H1 (cell line): ENCODE measurements around the gene ARID1B. TPM values are rescaled to one million over a fixed set of nuclear protein-coding genes. Genes with fewer than 3 reads are reported as not detected.

ENCODE experiments used
- CTCF ChIA-PET: fragments of 300-600 bp; sonication (Branson Sonifier 250); formaldehyde crosslinking; loops from one replicate; lab custom pipeline; 2021; ENCODE audit not compliant: partially characterized antibody; lab: Charles Lee
- POLR2A ChIA-PET: fragments of 300-600 bp; sonication (Branson Sonifier 250); formaldehyde crosslinking; loops from one replicate; lab custom pipeline; 2021; ENCODE audit warnings: inconsistent platforms; ENCODE audit not compliant: partially characterized antibody; lab: Charles Lee
- DNase-seq, 2 experiments: peaks; one replicate each; pipeline versions ENCODE4 v3.0.0 to v3.0.0-alpha.2; 2010 to 2022; ENCODE audit warnings: low spot score in 2 of 2, low read depth in 1 of 2, mixed read lengths in 1 of 2
- FAIRE-seq: peaks from 2 replicates; lab custom pipeline; 2011; peaks lifted over from hg19 to GRCh38; lab: Jason Lieb, UNC
- H2AFZ ChIP-seq: 2 replicates; pipeline ENCODE4 v1.8.1; 2012; ENCODE audit warnings: low read length, inconsistent platforms
- H2AK5ac ChIP-seq: 2 replicates; pipeline ENCODE4 v1.6.1; 2013; ENCODE audit warnings: low read depth, low read length
- H2BK120ac ChIP-seq: replicated peaks from 2 replicates; pipeline ENCODE3; 2013; ENCODE audit warnings: low read depth, low read length, inconsistent platforms
- H2BK12ac ChIP-seq: 2 replicates; pipeline ENCODE4 v1.6.1; 2013; ENCODE audit warnings: low read depth, low read length
- H2BK15ac ChIP-seq: 2 replicates; pipeline ENCODE4 v1.6.1; 2013; ENCODE audit warnings: low read length
- H2BK20ac ChIP-seq: 2 replicates; pipeline ENCODE4 v1.6.1; 2013; ENCODE audit warnings: low read length
- H2BK5ac ChIP-seq: 2 replicates; pipeline ENCODE4 v1.6.1; 2013; ENCODE audit warnings: low read depth, low read length
- H3K14ac ChIP-seq: 2 replicates; pipeline ENCODE4 v1.6.1; 2013; ENCODE audit warnings: inconsistent platforms; ENCODE audit not compliant: insufficient read length
- H3K18ac ChIP-seq: 2 replicates; pipeline ENCODE4 v1.6.1; 2013; ENCODE audit warnings: low read length; ENCODE audit errors: extremely low read depth
- H3K23ac ChIP-seq: 2 replicates; pipeline ENCODE4 v1.6.1; 2013; ENCODE audit warnings: inconsistent platforms; ENCODE audit not compliant: insufficient read length
- H3K23me2 ChIP-seq: 2 replicates; pipeline ENCODE4 v1.6.1; 2013; ENCODE audit warnings: low read depth, low read length
- H3K27ac ChIP-seq: 2 replicates; pipeline ENCODE4 v1.6.1; 2011; ENCODE audit warnings: low read depth, low read length, inconsistent platforms
- H3K27me3 ChIP-seq, 4 experiments: replicated peaks in 1 of 4; 1 replicate in 1 of 4; 2 replicates in 3 of 4; pipeline versions ENCODE4 v1.6.1 to v1.8.1; 2011 to 2013; ENCODE audit warnings: low read length in 3 of 4, mild to moderate bottlenecking in 3 of 4, inconsistent platforms in 2 of 4, mixed read lengths in 2 of 4, moderate library complexity in 1 of 4; ENCODE audit not compliant: control insufficient read depth in 3 of 4, insufficient read depth in 3 of 4; ENCODE audit errors: extremely low read depth in 1 of 4
- H3K36me3 ChIP-seq, 4 experiments: 2 replicates each; pipeline versions ENCODE4 v1.6.1 to v1.8.1; 2011 to 2013; ENCODE audit warnings: mild to moderate bottlenecking in 4 of 4, low read length in 3 of 4, moderate library complexity in 2 of 4, control low read depth in 1 of 4, inconsistent platforms in 1 of 4; ENCODE audit not compliant: insufficient read depth in 4 of 4, control insufficient read depth in 2 of 4
- H3K4ac ChIP-seq: replicated peaks from 2 replicates; pipeline ENCODE3; 2013; ENCODE audit warnings: low read length, low read depth, mixed read lengths, inconsistent platforms; ENCODE audit not compliant: insufficient read length
- H3K4me1 ChIP-seq, 4 experiments: replicated peaks in 1 of 4; 1 replicate in 1 of 4; 2 replicates in 3 of 4; pipeline versions ENCODE4 v1.6.1 to v1.8.1; 2011 to 2013; ENCODE audit warnings: low read length in 3 of 4, inconsistent platforms in 2 of 4, mixed read lengths in 1 of 4; ENCODE audit not compliant: insufficient read depth in 4 of 4, control insufficient read depth in 3 of 4
- H3K4me2 ChIP-seq, 2 experiments: 2 replicates each; pipeline versions ENCODE4 v1.6.1 to v1.8.1; 2011 to 2013; ENCODE audit warnings: low read depth in 2 of 2, low read length in 2 of 2, control low read depth in 1 of 2, inconsistent platforms in 1 of 2, mild to moderate bottlenecking in 1 of 2; ENCODE audit not compliant: insufficient read depth in 1 of 2
- H3K4me3 ChIP-seq, 4 experiments: fragments of 200-600, 300-600 bp in 1 of 4; sonication (generic), shearing (Covaris generic), sonication (Bioruptor Twin) in 1 of 4; 2 replicates each; pipeline versions ENCODE4 v1.5.1 to v1.8.1; 2011 to 2016; ENCODE audit warnings: low read length in 4 of 4, low read depth in 3 of 4, control low read depth in 2 of 4, inconsistent platforms in 2 of 4, mild to moderate bottlenecking in 2 of 4, mixed read lengths in 1 of 4, moderate library complexity in 1 of 4; ENCODE audit not compliant: insufficient read depth in 2 of 4; ENCODE audit errors: extremely low read depth in 1 of 4
- H3K56ac ChIP-seq: replicated peaks from 2 replicates; pipeline ENCODE3; 2013; ENCODE audit warnings: low read depth, mild to moderate bottlenecking, mixed read lengths, low read length, inconsistent platforms; ENCODE audit not compliant: insufficient read length
- H3K79me1 ChIP-seq: 2 replicates; pipeline ENCODE4 v1.6.1; 2013; ENCODE audit warnings: low read depth, low read length, control low read depth
- H3K79me2 ChIP-seq, 2 experiments: 2 replicates each; pipeline versions ENCODE4 v1.6.1 to v1.8.1; 2012 to 2013; ENCODE audit warnings: low read length in 2 of 2, mild to moderate bottlenecking in 2 of 2, inconsistent platforms in 1 of 2; ENCODE audit not compliant: insufficient read depth in 2 of 2, control insufficient read depth in 1 of 2
- H3K9ac ChIP-seq, 4 experiments: replicated peaks in 1 of 4; 1 replicate in 1 of 4; 2 replicates in 3 of 4; pipeline versions ENCODE4 v1.6.1 to v1.8.1; 2011 to 2013; ENCODE audit warnings: low read depth in 3 of 4, low read length in 3 of 4, control low read depth in 2 of 4, mild to moderate bottlenecking in 2 of 4, moderate library complexity in 2 of 4, inconsistent platforms in 1 of 4; ENCODE audit errors: extremely low read depth in 1 of 4
- H3K9me3 ChIP-seq, 2 experiments: 2 replicates each; pipeline versions ENCODE4 v1.6.1 to v1.8.1; 2012 to 2013; ENCODE audit warnings: mild to moderate bottlenecking in 2 of 2, moderate library complexity in 2 of 2, control low read depth in 1 of 2, inconsistent platforms in 1 of 2, low read depth in 1 of 2, low read length in 1 of 2, mixed read lengths in 1 of 2; ENCODE audit not compliant: insufficient read depth in 2 of 2
- H4K20me1 ChIP-seq, 2 experiments: replicated peaks in 1 of 2; 2 replicates each; pipeline versions ENCODE3 to v1.8.1; 2011 to 2013; ENCODE audit warnings: inconsistent platforms in 2 of 2, low read length in 2 of 2, mild to moderate bottlenecking in 1 of 2; ENCODE audit not compliant: insufficient read depth in 2 of 2, control insufficient read depth in 1 of 2
- H4K5ac ChIP-seq: 2 replicates; pipeline ENCODE4 v1.6.1; 2013; ENCODE audit warnings: low read length, low read depth, mixed read lengths, inconsistent platforms; ENCODE audit not compliant: insufficient read length
- H4K8ac ChIP-seq: 2 replicates; pipeline ENCODE4 v1.8.0; 2013; ENCODE audit warnings: mild to moderate bottlenecking, moderate library complexity, low read length, inconsistent platforms; ENCODE audit not compliant: insufficient read depth; ENCODE audit errors: extremely low read depth
- H4K91ac ChIP-seq: replicated peaks from 2 replicates; pipeline ENCODE3; 2013; ENCODE audit warnings: low read length, mixed read lengths, inconsistent platforms; ENCODE audit not compliant: insufficient read length
- ASH2L ChIP-seq: fragments of 200-600, 300-600 bp; sonication (generic); IDR thresholded peaks from one replicate; pipeline ENCODE4 v1.7.1; 2017; ENCODE audit warnings: low read length
- CBX5 ChIP-seq: fragments of 300-800, 300-1000 bp; sonication (generic); IDR thresholded peaks from 2 replicates; pipeline ENCODE4 v1.7.1; 2016; ENCODE audit warnings: antibody characterized with exemption, low read length, low read depth
- CEBPB ChIP-seq: IDR thresholded peaks from 2 replicates; pipeline ENCODE4 v1.6.1; 2012; ENCODE audit warnings: low read depth, low read length
- CHD1 ChIP-seq: IDR thresholded peaks from 2 replicates; pipeline ENCODE4 v1.6.1; 2012; ENCODE audit warnings: low read depth, low read length, improper control_type of control experiment
- MAFK ChIP-seq: IDR thresholded peaks from 2 replicates; pipeline ENCODE4 v1.6.1; 2012; ENCODE audit warnings: low read depth, mild to moderate bottlenecking, improper control_type of control experiment, low read length
- SIN3A ChIP-seq, 2 experiments: IDR thresholded peaks in 1 of 2; conservative IDR thresholded peaks in 1 of 2; 2 replicates each; pipeline ENCODE4 v1.6.1; 2011 to 2012; ENCODE audit warnings: low read length in 2 of 2, improper control_type of control experiment in 1 of 2, low read depth in 1 of 2, mild to moderate bottlenecking in 1 of 2
- SP1 ChIP-seq: IDR thresholded peaks from 2 replicates; pipeline ENCODE4 v1.6.1; 2011; ENCODE audit warnings: low read depth, low read length
- SP2 ChIP-seq: IDR thresholded peaks from 2 replicates; pipeline ENCODE4 v1.6.1; 2012; ENCODE audit warnings: mild to moderate bottlenecking, low read length, inconsistent platforms
- YY1 ChIP-seq: IDR thresholded peaks from 2 replicates; pipeline ENCODE4 v1.6.1; 2011; ENCODE audit warnings: low read depth, mild to moderate bottlenecking, low read length
- whole genome bisulfite sequencing, 2 experiments: shearing (Covaris generic) in 1 of 2; methylation state at CpG; one replicate each; pipeline versions ENCODE4 v1.1.6 to v1.1.7; 2013 to 2015; ENCODE audit warnings: low lambda C conversion rate in 2 of 2, mixed read lengths in 2 of 2, inconsistent platforms in 1 of 2, low coverage in 1 of 2, missing lambda C conversion rate in 1 of 2; ENCODE audit not compliant: insufficient replicate concordance in 2 of 2, insufficient coverage in 1 of 2, insufficient read length in 1 of 2; ENCODE audit errors: extremely low coverage in 1 of 2, missing lambda C conversion rate in 1 of 2; 5-methylcytosine and 5-hydroxymethylcytosine counted together
- polyA plus RNA-seq, 7 experiments: library from polyadenylated mRNA; depleted of rRNA in 3 of 7; stranded (reverse) in 5 of 7; unstranded in 2 of 7; fragments of >200 nt in 5 of 7; fragments of 200-250 nt in 2 of 7; gene quantifications; 1 replicate in 5 of 7; 2 replicates in 1 of 7; 4 replicates in 1 of 7; pipeline versions ENCODE4 v1.2.1 to v1.2.3, GENCODE V29; 2011 to 2013; ENCODE audit warnings: missing spikeins in 2 of 7, mixed read lengths in 2 of 7
- total RNA-seq: library from RNA; stranded (reverse); fragmentation: NEBNext Ultra II Directional; extraction: Animal tissue kit (Norgen Biotek cat#: 25700); gene quantifications from 2 replicates; pipeline ENCODE4 v1.2.1, GENCODE V29; 2021
- TF ChIP-seq, protein P1 (sequence below): IDR thresholded peaks from 2 replicates; pipeline ENCODE4 v1.6.1; 2011; ENCODE audit warnings: low read depth, mild to moderate bottlenecking, low read length; ENCODE audit not compliant: insufficient read depth
- TF ChIP-seq, protein P2 (sequence below), 3 experiments: IDR thresholded peaks; 1 replicate in 2 of 3; 2 replicates in 1 of 3; pipeline versions ENCODE4 v1.5.1 to v1.6.1; 2011; ENCODE audit warnings: low read length in 3 of 3, mild to moderate bottlenecking in 3 of 3, inconsistent platforms in 2 of 3, low read depth in 1 of 3, moderate library complexity in 1 of 3; ENCODE audit not compliant: insufficient read depth in 1 of 3; ENCODE audit errors: control extremely low read depth in 1 of 3
- TF ChIP-seq, protein P3 (sequence below): IDR thresholded peaks from 2 replicates; pipeline ENCODE4 v1.6.1; 2012; ENCODE audit warnings: inconsistent platforms

ARID1B gene
- total and polyA plus RNA-seq, 2 of the 8 experiments (the other 6 are each of a cell fraction or from before 2014, with no cell fraction given), result 24.3 to 70.3 TPM

DNA sequence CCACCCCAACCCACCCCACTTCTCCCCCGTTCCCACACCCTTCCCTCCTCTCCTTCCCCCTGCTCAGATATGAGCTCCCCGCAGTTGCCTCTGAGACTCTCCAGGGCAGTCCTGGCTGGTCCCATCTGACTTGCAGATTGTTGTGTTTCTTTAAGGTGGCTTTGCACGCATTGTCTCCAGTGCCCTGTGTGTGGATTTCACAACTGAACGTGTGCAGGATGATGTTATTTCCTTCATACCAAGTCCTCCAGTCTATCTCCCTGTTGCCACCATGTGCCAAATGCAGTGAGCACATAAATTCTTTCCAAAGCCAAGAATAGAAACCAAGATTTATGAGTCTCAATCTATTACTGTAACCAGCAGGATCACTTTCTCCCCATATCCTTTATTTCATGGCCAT is 467.0 kb downstream of the ARID1B start:
- Histone ChIP-seq H2BK120ac (no peak overlapping the region), H2BK15ac (no peak overlapping the region), H3K4me1 (peaks cover 0 to 18% (median 5%) of the 10 kb centered on the region in 4 experiments; a peak in 4 of 7 replicates), H3K27me3 (no peaks in the 10 kb centered on the region), H3K23me2 (no peaks in the 10 kb centered on the region), H3K36me3 (no peaks in the 10 kb centered on the region), H2BK12ac (no peak overlapping the region), H3K4ac (no peak overlapping the region), H2AFZ (no peak overlapping the region), H4K5ac (no peak overlapping the region), H2BK5ac (no peak overlapping the region), H4K8ac (no peak overlapping the region), H3K9me3 (peaks cover 0 to 2% of the 10 kb centered on the region in 2 experiments; a peak in 2 of 4 replicates), H3K23ac (no peak overlapping the region), H3K9ac (no peak overlapping the region), H3K4me2 (no peak overlapping the region), H3K4me3 (no peak overlapping the region), H2AK5ac (no peak overlapping the region), H3K79me1 (no peaks in the 10 kb centered on the region), H3K27ac (no peak overlapping the region), H3K14ac (no peak overlapping the region), H3K56ac (no peak overlapping the region), H3K18ac (no peak overlapping the region), H3K79me2 (no peaks in the 10 kb centered on the region), H4K20me1 (no peaks in the 10 kb centered on the region), H4K91ac (no peak overlapping the region), H2BK20ac (no peak overlapping the region)
- 90% methylated on average over 3 of the region's 4 CpGs; no CpG with 5 or more reads in 1 of the 2 experiments for WGBS, 2 experiments
- ChIA-PET POLR2A (no interaction called here), CTCF (interaction anchor here (0.8 to 1.2 kb wide), 2 partner anchors 23 to 53 kb away, joined by 3 read pairs; no protein-coding TSS in a partner anchor)
- FAIRE-seq (no peak), DNase-seq (no peak)
- TF ChIP-seq CHD1 (no peak), ASH2L (no peak), MAFK (no peak), YY1 (no peak), SP1 (no peak), SIN3A (conservative IDR thresholded peaks at IDR 0.05 in 1 of 2, IDR thresholded peaks at IDR 0.05 in 1 of 2; ENCODE audit: low read depth in 1 of 2, low read length in 2 of 2) (no peak), CBX5 (no peak), SP2 (no peak), CEBPB (no peak)
- TF ChIP-seq, protein P1, sequence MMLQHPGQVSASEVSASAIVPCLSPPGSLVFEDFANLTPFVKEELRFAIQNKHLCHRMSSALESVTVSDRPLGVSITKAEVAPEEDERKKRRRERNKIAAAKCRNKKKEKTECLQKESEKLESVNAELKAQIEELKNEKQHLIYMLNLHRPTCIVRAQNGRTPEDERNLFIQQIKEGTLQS, result no peak
- TF ChIP-seq, protein P2, sequence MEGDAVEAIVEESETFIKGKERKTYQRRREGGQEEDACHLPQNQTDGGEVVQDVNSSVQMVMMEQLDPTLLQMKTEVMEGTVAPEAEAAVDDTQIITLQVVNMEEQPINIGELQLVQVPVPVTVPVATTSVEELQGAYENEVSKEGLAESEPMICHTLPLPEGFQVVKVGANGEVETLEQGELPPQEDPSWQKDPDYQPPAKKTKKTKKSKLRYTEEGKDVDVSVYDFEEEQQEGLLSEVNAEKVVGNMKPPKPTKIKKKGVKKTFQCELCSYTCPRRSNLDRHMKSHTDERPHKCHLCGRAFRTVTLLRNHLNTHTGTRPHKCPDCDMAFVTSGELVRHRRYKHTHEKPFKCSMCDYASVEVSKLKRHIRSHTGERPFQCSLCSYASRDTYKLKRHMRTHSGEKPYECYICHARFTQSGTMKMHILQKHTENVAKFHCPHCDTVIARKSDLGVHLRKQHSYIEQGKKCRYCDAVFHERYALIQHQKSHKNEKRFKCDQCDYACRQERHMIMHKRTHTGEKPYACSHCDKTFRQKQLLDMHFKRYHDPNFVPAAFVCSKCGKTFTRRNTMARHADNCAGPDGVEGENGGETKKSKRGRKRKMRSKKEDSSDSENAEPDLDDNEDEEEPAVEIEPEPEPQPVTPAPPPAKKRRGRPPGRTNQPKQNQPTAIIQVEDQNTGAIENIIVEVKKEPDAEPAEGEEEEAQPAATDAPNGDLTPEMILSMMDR (IDR thresholded peaks at IDR 0.05; ENCODE audit: control extremely low read depth in 1 of 3, insufficient read depth in 1 of 3, low read depth in 1 of 3, low read length in 3 of 3), result no peak
- TF ChIP-seq, protein P3, sequence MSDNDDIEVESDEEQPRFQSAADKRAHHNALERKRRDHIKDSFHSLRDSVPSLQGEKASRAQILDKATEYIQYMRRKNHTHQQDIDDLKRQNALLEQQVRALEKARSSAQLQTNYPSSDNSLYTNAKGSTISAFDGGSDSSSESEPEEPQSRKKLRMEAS, result no peak
